Measurements from ENCODE around the gene ACOXL.
A peak's percentile ranks its signal among the peaks of the same experiment; 100 is the strongest.

DNA sequence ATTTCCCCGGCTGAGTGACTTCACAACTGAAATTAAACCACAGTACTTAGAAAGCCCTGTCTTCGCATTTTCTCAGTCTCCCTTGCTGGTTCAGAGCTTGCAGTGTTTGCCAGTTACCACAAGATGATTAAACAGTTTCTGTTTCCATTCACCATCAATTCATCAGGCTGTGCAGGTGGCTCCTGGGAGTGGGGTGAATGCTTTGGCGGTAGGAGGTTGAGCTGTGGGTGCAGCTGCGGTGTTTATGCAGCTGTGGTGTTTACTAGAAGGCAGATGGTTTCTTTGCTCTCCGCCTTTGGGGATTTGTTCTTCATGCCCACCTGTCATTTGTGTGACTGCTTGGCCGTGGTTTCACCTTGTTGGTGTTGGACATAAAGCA is 16.1 kb downstream of the ACOXL start:
- peak in 1 of 3 donors; percentile 20 for TF ChIP-seq POLR2AphosphoS5 (IDR thresholded peaks at IDR 0.05)
- TF ChIP-seq, protein P1, sequence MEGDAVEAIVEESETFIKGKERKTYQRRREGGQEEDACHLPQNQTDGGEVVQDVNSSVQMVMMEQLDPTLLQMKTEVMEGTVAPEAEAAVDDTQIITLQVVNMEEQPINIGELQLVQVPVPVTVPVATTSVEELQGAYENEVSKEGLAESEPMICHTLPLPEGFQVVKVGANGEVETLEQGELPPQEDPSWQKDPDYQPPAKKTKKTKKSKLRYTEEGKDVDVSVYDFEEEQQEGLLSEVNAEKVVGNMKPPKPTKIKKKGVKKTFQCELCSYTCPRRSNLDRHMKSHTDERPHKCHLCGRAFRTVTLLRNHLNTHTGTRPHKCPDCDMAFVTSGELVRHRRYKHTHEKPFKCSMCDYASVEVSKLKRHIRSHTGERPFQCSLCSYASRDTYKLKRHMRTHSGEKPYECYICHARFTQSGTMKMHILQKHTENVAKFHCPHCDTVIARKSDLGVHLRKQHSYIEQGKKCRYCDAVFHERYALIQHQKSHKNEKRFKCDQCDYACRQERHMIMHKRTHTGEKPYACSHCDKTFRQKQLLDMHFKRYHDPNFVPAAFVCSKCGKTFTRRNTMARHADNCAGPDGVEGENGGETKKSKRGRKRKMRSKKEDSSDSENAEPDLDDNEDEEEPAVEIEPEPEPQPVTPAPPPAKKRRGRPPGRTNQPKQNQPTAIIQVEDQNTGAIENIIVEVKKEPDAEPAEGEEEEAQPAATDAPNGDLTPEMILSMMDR (IDR thresholded peaks at IDR 0.05): no peak
- no peak for TF ChIP-seq POLR2A (IDR thresholded peaks at IDR 0.05)
- no peak for TF ChIP-seq EP300 (IDR thresholded peaks at IDR 0.05; ENCODE audit: low read depth)

Measured in transverse colon (tissue), 4 donors.